HepG2 (cell line): Measurements from ENCODE around the gene ALPK3. TPM values are rescaled to one million over a fixed set of nuclear protein-coding genes. Genes with fewer than 3 reads are reported as not detected.
A peak's percentile ranks its signal among the peaks of the same experiment; 100 is the strongest.

Source experiments
- ATAC-seq: fragments of 200-7000 bp; cut with Tn5 transposase; 3 replicates; pipeline ENCODE4 v1.9.1; 2020; ENCODE audit warnings: mild to moderate bottlenecking, moderate library complexity
- BruUV-seq: library from RNA; stranded (reverse); fragments of 400-500 nt; replicated peaks from 2 replicates; lab custom pipeline; 2021; lab: Mats Ljungman, UMichigan
- CTCF ChIA-PET: fragments of 300-600 bp; formaldehyde crosslinking; extraction: SDS; loops from one replicate; lab custom pipeline; 2021; ENCODE audit warnings: low total read pairs, inconsistent platforms, low intra/inter-chr PET ratio; lab: Yijun Ruan, JAX
- POLR2A ChIA-PET: fragments of 350-600 bp; sonication (Branson Sonifier 250); formaldehyde crosslinking; loops from one replicate; lab custom pipeline; 2020; ENCODE audit warnings: antibody characterized with exemption, inconsistent platforms; lab: Yijun Ruan, JAX
- DNase-seq: peaks from one replicate; pipeline ENCODE4 v3.0.0-alpha.2; 2015; ENCODE audit warnings: low spot score
- FAIRE-seq: peaks from 3 replicates; lab custom pipeline; 2011; peaks lifted over from hg19 to GRCh38; lab: Jason Lieb, UNC
- H2AFZ ChIP-seq: one replicate; pipeline ENCODE4 v1.6.1; 2011; ENCODE audit warnings: low read length, inconsistent platforms
- H3K27ac ChIP-seq: fragments of 300-600 bp; 3 replicates; pipeline ENCODE4 v1.8.0; 2011; ENCODE audit warnings: mixed run types, mild to moderate bottlenecking, mixed read lengths, low read length, inconsistent platforms; ENCODE audit not compliant: insufficient read depth; ENCODE audit errors: extremely low read length
- H3K27me3 ChIP-seq, 2 experiments: fragments of 200-600 bp in 1 of 2; 2 replicates in 1 of 2; 3 replicates in 1 of 2; pipeline versions ENCODE4 v1.6.0 to v1.8.0; 2011; ENCODE audit warnings: low read length in 2 of 2, mild to moderate bottlenecking in 2 of 2, moderate library complexity in 2 of 2, inconsistent platforms in 1 of 2; ENCODE audit not compliant: insufficient read depth in 2 of 2, control insufficient read depth in 1 of 2
- H3K36me3 ChIP-seq, 2 experiments: fragments of 200-600 bp in 1 of 2; replicated peaks in 1 of 2; 2 replicates in 1 of 2; 3 replicates in 1 of 2; pipeline versions ENCODE4 v1.5.1 to v1.8.0; 2011; ENCODE audit warnings: low read length in 2 of 2, inconsistent platforms in 1 of 2; ENCODE audit not compliant: insufficient read depth in 2 of 2, control insufficient read depth in 1 of 2
- H3K4me1 ChIP-seq: 2 replicates; pipeline ENCODE4 v1.5.1; 2012; ENCODE audit warnings: low read length, inconsistent platforms; ENCODE audit not compliant: insufficient read depth
- H3K4me2 ChIP-seq: 2 replicates; pipeline ENCODE4 v1.6.0; 2011; ENCODE audit warnings: low read depth, low read length, inconsistent platforms
- H3K4me3 ChIP-seq, 3 experiments: fragments of 200-600 bp in 1 of 3; sonication (generic), shearing (Covaris generic) in 1 of 3; replicated peaks in 1 of 3; 2 replicates each; pipeline ENCODE4 v1.5.1; 2011 to 2016; ENCODE audit warnings: low read length in 3 of 3, inconsistent platforms in 2 of 3, low read depth in 2 of 3, mild to moderate bottlenecking in 2 of 3, control low read depth in 1 of 3, mixed read lengths in 1 of 3; ENCODE audit not compliant: insufficient read depth in 1 of 3
- H3K79me2 ChIP-seq: one replicate; pipeline ENCODE4 v1.6.1; 2011; ENCODE audit warnings: low read length, inconsistent platforms; ENCODE audit not compliant: insufficient read depth
- H3K9ac ChIP-seq: 2 replicates; pipeline ENCODE4 v1.6.0; 2011; ENCODE audit warnings: mild to moderate bottlenecking, low read depth, low read length, inconsistent platforms; ENCODE audit not compliant: insufficient read depth
- H3K9me3 ChIP-seq: 2 replicates; pipeline ENCODE4 v1.5.1; 2012; ENCODE audit warnings: mild to moderate bottlenecking, low read length
- H4K20me1 ChIP-seq: 2 replicates; pipeline ENCODE4 v1.6.0; 2011; ENCODE audit warnings: inconsistent platforms, mild to moderate bottlenecking, low read length, moderate library complexity; ENCODE audit not compliant: insufficient read depth
- CEBPG ChIP-seq: IDR thresholded peaks from 2 replicates; pipeline ENCODE4 v1.6.1; 2016
- NFKB2 ChIP-seq: sonication (generic); formaldehyde crosslinking; IDR thresholded peaks from 2 replicates; pipeline ENCODE4 v1.4.0; 2020; ENCODE audit warnings: missing genetic modification reagents, borderline replicate concordance
- NPAS2 ChIP-seq: sonication (generic); formaldehyde crosslinking; IDR thresholded peaks from 2 replicates; pipeline ENCODE4 v1.8.0; 2022; ENCODE audit warnings: mild to moderate bottlenecking, missing genetic modification reagents, borderline replicate concordance
- TOE1 ChIP-seq: sonication (generic); formaldehyde crosslinking; IDR thresholded peaks from 2 replicates; pipeline ENCODE4 v1.4.0; 2020; ENCODE audit warnings: mild to moderate bottlenecking, missing genetic modification reagents
- ZKSCAN5 ChIP-seq: sonication (generic); formaldehyde crosslinking; IDR thresholded peaks from 2 replicates; pipeline ENCODE4 v1.5.1; 2020; ENCODE audit warnings: mild to moderate bottlenecking, missing genetic modification reagents
- ZNF501 ChIP-seq: sonication (generic); formaldehyde crosslinking; IDR thresholded peaks from 2 replicates; pipeline ENCODE4 v1.5.1; 2020; ENCODE audit warnings: mild to moderate bottlenecking, moderate library complexity, missing genetic modification reagents
- ZNF614 ChIP-seq: IDR thresholded peaks from 2 replicates; pipeline ENCODE4 v1.6.1; 2018; ENCODE audit warnings: missing biosample characterization, missing genetic modification reagents, inconsistent platforms, borderline replicate concordance
- WGBS: methylation state at CpG from one replicate; pipeline ENCODE4 v1.1.6; 2017; ENCODE audit warnings: low lambda C conversion rate; 5-methylcytosine and 5-hydroxymethylcytosine counted together
- in situ Hi-C: cut with HindIII; loops from 2 replicates; pipeline ENCODE4 v1.10.0; 2017; ENCODE audit warnings: low pct_unique_long_range_greater_than_20kb; ENCODE audit not compliant: extremely low pct_ligation_motif_present
- intact Hi-C: fragments of 100-400 bp; cut with micrococcal nuclease; formaldehyde crosslinking; loops from one replicate; pipeline ENCODE4 v1.10.0; 2022; ENCODE audit not compliant: unreplicated experiment
- polyA plus RNA-seq, 8 experiments: library from polyadenylated mRNA; depleted of rRNA in 3 of 8; stranded (reverse) in 7 of 8; unstranded in 1 of 8; fragments of >200 nt; fragmentation: Illumina TruSeq in 4 of 8; extraction: Trizol in 4 of 8; gene quantifications; 2 replicates each; pipeline versions ENCODE4 v1.2.1 to v1.2.3, GENCODE V29; 2011 to 2016; ENCODE audit warnings: low read depth in 4 of 8, missing spikeins in 1 of 8, mixed read lengths in 1 of 8; ENCODE audit not compliant: insufficient read depth in 1 of 8
- total RNA-seq, 5 experiments: library from RNA; depleted of rRNA; stranded (reverse); fragments of >200 nt; fragmentation: Illumina TruSeq; extraction: Trizol; gene quantifications; 2 replicates each; pipeline ENCODE4 v1.2.3, GENCODE V29; 2016; ENCODE audit warnings: low read depth in 1 of 5
- TF ChIP-seq, protein P1 (sequence below): sonication (generic); formaldehyde crosslinking; IDR thresholded peaks from 2 replicates; pipeline ENCODE4 v1.4.0; 2020; ENCODE audit warnings: missing genetic modification reagents
- TF ChIP-seq, protein P2 (sequence below): sonication (generic); formaldehyde crosslinking; IDR thresholded peaks from 2 replicates; pipeline ENCODE4 v1.4.0; 2020; ENCODE audit warnings: missing genetic modification reagents, mild to moderate bottlenecking, borderline replicate concordance
- TF ChIP-seq, protein P3 (sequence below): sonication (generic); formaldehyde crosslinking; IDR thresholded peaks from 2 replicates; pipeline ENCODE4 v1.5.0; 2020; ENCODE audit warnings: mild to moderate bottlenecking, missing genetic modification reagents

Gene ALPK3
- total and polyA plus RNA-seq, 2 of the 13 experiments (the other 11 are each of a cell fraction or from before 2014, with no cell fraction given), result 0.04 to 0.42 TPM

DNA sequence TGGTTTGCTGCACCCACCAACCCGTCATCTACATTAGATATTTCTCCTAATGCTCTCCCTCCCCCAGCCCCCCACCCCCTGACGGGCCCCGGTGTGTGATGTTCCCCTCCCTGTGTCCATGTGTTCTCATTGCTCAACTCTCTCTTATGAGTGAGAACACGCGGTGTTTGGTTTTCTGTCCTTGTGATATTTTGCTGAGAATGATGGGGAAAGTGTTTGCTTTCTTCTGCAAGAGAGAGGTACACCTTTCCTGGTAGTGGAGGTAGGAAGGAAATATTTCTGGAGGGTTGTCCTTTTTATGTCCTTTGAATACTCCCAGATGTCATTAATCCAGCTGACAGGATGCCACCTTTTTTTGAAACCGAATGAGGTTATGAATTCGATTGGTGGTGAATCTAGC, 56.8 kb downstream of the ALPK3 start:
- peaks cover 0 to 4% of the 10 kb centered on the region in 2 experiments; a peak in 1 of 5 replicates for H3K27me3 ChIP-seq
- in situ Hi-C loops, result no loop called here
- POLR2A ChIA-PET, result no interaction called here
- no peak for DNase-seq
- TF ChIP-seq CEBPG (CRISPR knock-in tag) (peak; percentile 46), ZKSCAN5 (CRISPR knock-in tag) (no peak), TOE1 (CRISPR knock-in tag) (no peak)
- TF ChIP-seq, all 625 proteins: peak for 1
- H4K20me1 ChIP-seq, result no peaks in the 10 kb centered on the region
- H3K79me2 ChIP-seq, result no peaks in the 10 kb centered on the region
- no peak overlapping the region for H3K4me3 ChIP-seq
- no peak overlapping the region for H2AFZ ChIP-seq
- ATAC-seq, result no peak
- no peaks in the 10 kb centered on the region for H3K9me3 ChIP-seq
- CTCF ChIA-PET, result no interaction called here
- H3K36me3 ChIP-seq, result no peaks in the 10 kb centered on the region
- H3K9ac ChIP-seq, result no peak overlapping the region
- H3K4me2 ChIP-seq, result no peak overlapping the region
- intact Hi-C loops, result loop anchor here (10.0 kb wide), 1 partner anchor 49 kb away; no protein-coding TSS in a partner anchor
- no peak for FAIRE-seq
- 4% methylated on average over 7 of the region's 7 CpGs for WGBS
- BruUV-seq, result no TSS peak
- peaks cover 35% of the 10 kb centered on the region for H3K4me1 ChIP-seq
- H3K27ac ChIP-seq, result no peak overlapping the region

DNA sequence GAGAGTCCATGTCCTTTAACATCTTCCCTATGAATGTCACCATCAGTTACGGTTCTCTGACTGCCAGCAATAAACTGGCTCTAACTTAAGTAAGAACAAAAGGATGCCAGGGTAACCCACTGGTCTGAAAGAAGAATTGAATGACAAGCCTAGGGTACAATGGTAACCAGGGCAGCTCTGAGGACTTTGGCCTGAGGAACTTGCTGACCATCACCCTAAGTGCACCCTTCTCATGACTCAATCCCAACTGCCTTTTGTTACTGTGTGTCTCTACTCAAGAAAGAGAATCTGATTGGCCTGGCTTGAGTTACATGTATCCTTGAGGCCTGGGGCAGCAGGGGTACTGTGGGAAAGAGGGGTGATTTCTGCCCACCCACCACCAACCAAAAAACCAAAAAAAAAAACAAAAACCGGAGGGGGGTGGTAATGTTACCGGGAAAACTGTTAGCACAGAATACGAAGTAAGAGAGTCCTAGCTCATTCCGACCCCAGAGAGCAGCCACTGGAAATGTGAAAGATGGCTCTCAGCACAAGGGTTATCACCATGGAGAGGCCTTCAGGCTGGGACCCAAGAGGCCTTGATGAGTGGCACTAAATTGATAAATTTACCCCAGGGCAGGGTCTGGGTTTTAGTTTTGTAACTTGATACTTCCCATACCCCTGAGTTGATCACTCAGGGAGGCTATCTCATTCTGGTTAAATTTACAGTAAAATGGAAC, 58.0 kb downstream of the ALPK3 start:
- Histone ChIP-seq H3K27ac (no peak overlapping the region), H4K20me1 (no peaks in the 10 kb centered on the region), H3K79me2 (no peaks in the 10 kb centered on the region), H3K4me3 (no peak overlapping the region), H3K9me3 (no peaks in the 10 kb centered on the region), H3K36me3 (no peaks in the 10 kb centered on the region), H3K4me2 (no peak overlapping the region), H3K4me1 (peaks cover 33% of the 10 kb centered on the region), H3K27me3 (peaks cover 0 to 11% of the 10 kb centered on the region in 2 experiments; a peak in 1 of 5 replicates), H2AFZ (no peak overlapping the region), H3K9ac (no peak overlapping the region)
- DNase-seq, result no peak
- ChIA-PET CTCF (no interaction called here), POLR2A (no interaction called here)
- TF ChIP-seq, protein P1, sequence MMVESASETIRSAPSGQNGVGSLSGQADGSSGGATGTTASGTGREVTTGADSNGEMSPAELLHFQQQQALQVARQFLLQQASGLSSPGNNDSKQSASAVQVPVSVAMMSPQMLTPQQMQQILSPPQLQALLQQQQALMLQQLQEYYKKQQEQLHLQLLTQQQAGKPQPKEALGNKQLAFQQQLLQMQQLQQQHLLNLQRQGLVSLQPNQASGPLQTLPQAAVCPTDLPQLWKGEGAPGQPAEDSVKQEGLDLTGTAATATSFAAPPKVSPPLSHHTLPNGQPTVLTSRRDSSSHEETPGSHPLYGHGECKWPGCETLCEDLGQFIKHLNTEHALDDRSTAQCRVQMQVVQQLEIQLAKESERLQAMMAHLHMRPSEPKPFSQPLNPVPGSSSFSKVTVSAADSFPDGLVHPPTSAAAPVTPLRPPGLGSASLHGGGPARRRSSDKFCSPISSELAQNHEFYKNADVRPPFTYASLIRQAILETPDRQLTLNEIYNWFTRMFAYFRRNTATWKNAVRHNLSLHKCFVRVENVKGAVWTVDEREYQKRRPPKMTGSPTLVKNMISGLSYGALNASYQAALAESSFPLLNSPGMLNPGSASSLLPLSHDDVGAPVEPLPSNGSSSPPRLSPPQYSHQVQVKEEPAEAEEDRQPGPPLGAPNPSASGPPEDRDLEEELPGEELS, result no peak
- TF ChIP-seq NFKB2 (CRISPR knock-in tag) (no peak), ZNF501 (no peak), NPAS2 (CRISPR knock-in tag) (no peak), ZNF614 (CRISPR knock-in tag) (no peak)
- TF ChIP-seq, protein P2, sequence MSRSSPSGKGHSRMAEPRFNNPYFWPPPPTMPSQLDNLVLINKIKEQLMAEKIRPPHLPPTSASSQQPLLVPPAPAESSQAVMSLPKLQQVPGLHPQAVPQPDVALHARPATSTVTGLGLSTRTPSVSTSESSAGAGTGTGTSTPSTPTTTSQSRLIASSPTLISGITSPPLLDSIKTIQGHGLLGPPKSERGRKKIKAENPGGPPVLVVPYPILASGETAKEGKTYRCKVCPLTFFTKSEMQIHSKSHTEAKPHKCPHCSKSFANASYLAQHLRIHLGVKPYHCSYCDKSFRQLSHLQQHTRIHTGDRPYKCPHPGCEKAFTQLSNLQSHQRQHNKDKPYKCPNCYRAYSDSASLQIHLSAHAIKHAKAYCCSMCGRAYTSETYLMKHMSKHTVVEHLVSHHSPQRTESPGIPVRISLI (CRISPR knock-in tag), result no peak
- TF ChIP-seq, protein P3, sequence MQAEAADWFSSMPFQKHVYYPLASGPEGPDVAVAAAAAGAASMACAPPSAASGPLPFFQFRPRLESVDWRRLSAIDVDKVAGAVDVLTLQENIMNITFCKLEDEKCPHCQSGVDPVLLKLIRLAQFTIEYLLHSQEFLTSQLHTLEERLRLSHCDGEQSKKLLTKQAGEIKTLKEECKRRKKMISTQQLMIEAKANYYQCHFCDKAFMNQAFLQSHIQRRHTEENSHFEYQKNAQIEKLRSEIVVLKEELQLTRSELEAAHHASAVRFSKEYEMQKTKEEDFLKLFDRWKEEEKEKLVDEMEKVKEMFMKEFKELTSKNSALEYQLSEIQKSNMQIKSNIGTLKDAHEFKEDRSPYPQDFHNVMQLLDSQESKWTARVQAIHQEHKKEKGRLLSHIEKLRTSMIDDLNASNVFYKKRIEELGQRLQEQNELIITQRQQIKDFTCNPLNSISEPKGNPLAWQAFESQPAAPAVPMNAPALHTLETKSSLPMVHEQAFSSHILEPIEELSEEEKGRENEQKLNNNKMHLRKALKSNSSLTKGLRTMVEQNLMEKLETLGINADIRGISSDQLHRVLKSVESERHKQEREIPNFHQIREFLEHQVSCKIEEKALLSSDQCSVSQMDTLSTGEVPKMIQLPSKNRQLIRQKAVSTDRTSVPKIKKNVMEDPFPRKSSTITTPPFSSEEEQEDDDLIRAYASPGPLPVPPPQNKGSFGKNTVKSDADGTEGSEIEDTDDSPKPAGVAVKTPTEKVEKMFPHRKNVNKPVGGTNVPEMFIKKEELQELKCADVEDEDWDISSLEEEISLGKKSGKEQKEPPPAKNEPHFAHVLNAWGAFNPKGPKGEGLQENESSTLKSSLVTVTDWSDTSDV, result no peak
- BruUV-seq, result no TSS peak
- WGBS, result 47% methylated on average over 5 of the region's 5 CpGs
- intact Hi-C loops (loop anchor here (10.0 kb wide), 1 partner anchor 50 kb away; no protein-coding TSS in a partner anchor), in situ Hi-C loops (no loop called here)
- no peak for FAIRE-seq
- ATAC-seq, result no peak
